Sigmoid colon (tissue), 4 donors: Measurements from ENCODE around the gene RALA.

Experiments
- EP300 ChIP-seq, 4 donors: sonication (generic); formaldehyde crosslinking; IDR thresholded peaks; one replicate each; pipeline ENCODE4 v1.6.1; 2017; ENCODE audit warnings: antibody characterized with exemption in 4 of 4
- POLR2A ChIP-seq, 2 donors: fragments of 450-650 bp; IDR thresholded peaks; one replicate each; pipeline ENCODE4 v1.6.1; 2016; ENCODE audit warnings: antibody characterized with exemption in 2 of 2, mild to moderate bottlenecking in 2 of 2, moderate library complexity in 2 of 2
- TF ChIP-seq, protein P1 (sequence below), 4 experiments: fragments of 450-650 bp in 3 of 4; fragments of 200-600 bp in 1 of 4; IDR thresholded peaks; one replicate each; pipeline ENCODE4 v1.5.1; 2016 to 2019; ENCODE audit warnings: antibody characterized with exemption in 4 of 4, mild to moderate bottlenecking in 3 of 4, moderate library complexity in 2 of 4

DNA sequence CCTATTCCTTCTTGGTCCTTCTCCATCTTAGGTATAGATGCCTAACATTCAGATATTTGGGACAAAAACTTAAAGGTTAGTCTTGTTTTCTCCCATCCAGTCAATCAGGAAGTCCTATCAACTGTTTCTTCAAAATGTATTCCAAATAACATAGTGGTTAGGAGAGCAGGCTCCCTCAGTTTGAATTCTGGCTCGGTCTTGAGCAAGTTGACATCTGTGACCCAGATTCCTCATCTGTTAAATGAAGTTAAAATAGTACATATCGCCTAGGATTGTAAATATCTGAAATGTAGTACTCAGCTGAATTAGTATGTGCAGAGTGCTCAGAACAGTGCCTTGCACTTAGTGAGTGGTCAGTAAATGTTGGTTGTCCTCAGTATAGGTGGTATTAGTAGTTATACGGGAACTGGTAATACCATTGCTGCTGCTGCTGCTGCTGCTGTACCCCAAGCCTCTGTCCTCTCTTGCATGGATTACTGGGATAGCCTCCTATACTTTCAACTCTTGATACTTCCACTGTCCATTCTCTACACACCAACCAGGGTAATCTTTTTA is 58.6 kb downstream of the RALA start:
- TF ChIP-seq POLR2A (IDR thresholded peaks at IDR 0.05) (no peak), EP300 (IDR thresholded peaks at IDR 0.05) (no peak)
- TF ChIP-seq, protein P1, sequence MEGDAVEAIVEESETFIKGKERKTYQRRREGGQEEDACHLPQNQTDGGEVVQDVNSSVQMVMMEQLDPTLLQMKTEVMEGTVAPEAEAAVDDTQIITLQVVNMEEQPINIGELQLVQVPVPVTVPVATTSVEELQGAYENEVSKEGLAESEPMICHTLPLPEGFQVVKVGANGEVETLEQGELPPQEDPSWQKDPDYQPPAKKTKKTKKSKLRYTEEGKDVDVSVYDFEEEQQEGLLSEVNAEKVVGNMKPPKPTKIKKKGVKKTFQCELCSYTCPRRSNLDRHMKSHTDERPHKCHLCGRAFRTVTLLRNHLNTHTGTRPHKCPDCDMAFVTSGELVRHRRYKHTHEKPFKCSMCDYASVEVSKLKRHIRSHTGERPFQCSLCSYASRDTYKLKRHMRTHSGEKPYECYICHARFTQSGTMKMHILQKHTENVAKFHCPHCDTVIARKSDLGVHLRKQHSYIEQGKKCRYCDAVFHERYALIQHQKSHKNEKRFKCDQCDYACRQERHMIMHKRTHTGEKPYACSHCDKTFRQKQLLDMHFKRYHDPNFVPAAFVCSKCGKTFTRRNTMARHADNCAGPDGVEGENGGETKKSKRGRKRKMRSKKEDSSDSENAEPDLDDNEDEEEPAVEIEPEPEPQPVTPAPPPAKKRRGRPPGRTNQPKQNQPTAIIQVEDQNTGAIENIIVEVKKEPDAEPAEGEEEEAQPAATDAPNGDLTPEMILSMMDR (IDR thresholded peaks at IDR 0.05): no peak
